Nephron progenitor cell (in vitro differentiated cells): ENCODE results near the gene GBX1.

Source experiments
- DNase-seq: peaks from one replicate; pipeline ENCODE4 v3.0.0; 2021
- H3K27ac Mint-ChIP-seq: 2 replicates; pipeline ENCODE4 v1.8.0; 2021; ENCODE audit warnings: mild to moderate bottlenecking, moderate library complexity, mixed read lengths
- H3K27me3 Mint-ChIP-seq: 2 replicates; pipeline ENCODE4 v1.8.0; 2021; ENCODE audit warnings: mild to moderate bottlenecking, low read depth, mixed read lengths; ENCODE audit not compliant: poor library complexity
- H3K36me3 Mint-ChIP-seq: 2 replicates; pipeline ENCODE4 v1.8.0; 2021; ENCODE audit warnings: low read depth, mixed read lengths
- H3K4me1 Mint-ChIP-seq: 2 replicates; pipeline ENCODE4 v1.8.0; 2021; ENCODE audit warnings: mixed read lengths
- H3K4me3 Mint-ChIP-seq: 2 replicates; pipeline ENCODE4 v1.8.0; 2021; ENCODE audit warnings: mild to moderate bottlenecking, moderate library complexity, mixed read lengths
- H3K9me3 Mint-ChIP-seq: 2 replicates; pipeline ENCODE4 v1.8.0; 2021; ENCODE audit warnings: mild to moderate bottlenecking, moderate library complexity, mixed read lengths
- CTCF ChIP-seq: fragments of 200-600 bp; sonication (generic); IDR thresholded peaks from 2 replicates; pipeline ENCODE4 v1.5.0; 2021; ENCODE audit warnings: antibody characterized with exemption

GBX1 gene

GRCh38 chr7:151198945-151199848 lies 31.7 kb upstream of the GBX1 start:
- Mint-ChIP-seq H3K4me3 (no peak overlapping the region), H3K36me3 (no peaks in the 10 kb centered on the region), H3K27me3 (peaks cover 28% of the 10 kb centered on the region), H3K9me3 (no peaks in the 10 kb centered on the region), H3K4me1 (peaks cover 8% of the 10 kb centered on the region), H3K27ac (no peak overlapping the region)
- no peak for TF ChIP-seq CTCF
- DNase-seq = no peak

GRCh38 chr7:151197932-151198331 lies 30.4 kb upstream of the GBX1 start:
- H3K36me3 Mint-ChIP-seq = no peaks in the 10 kb centered on the region
- H3K9me3 Mint-ChIP-seq = no peaks in the 10 kb centered on the region
- DNase-seq = no peak
- TF ChIP-seq CTCF = no peak
- peaks cover 8% of the 10 kb centered on the region for H3K4me1 Mint-ChIP-seq
- peaks cover 22% of the 10 kb centered on the region for H3K27me3 Mint-ChIP-seq
- no peak overlapping the region for H3K27ac Mint-ChIP-seq
- no peak overlapping the region for H3K4me3 Mint-ChIP-seq

GRCh38 chr7:151195616-151196450 lies 28.3 kb upstream of the GBX1 start:
- Mint-ChIP-seq H3K36me3 (no peaks in the 10 kb centered on the region), H3K9me3 (no peaks in the 10 kb centered on the region), H3K27ac (no peak overlapping the region), H3K4me3 (no peak overlapping the region), H3K27me3 (peaks cover 11% of the 10 kb centered on the region), H3K4me1 (peaks cover 8% of the 10 kb centered on the region)
- no peak for DNase-seq
- TF ChIP-seq CTCF = no peak

GRCh38 chr7:151194188-151194587 lies 26.7 kb upstream of the GBX1 start:
- no peak overlapping the region for H3K27ac Mint-ChIP-seq
- H3K9me3 Mint-ChIP-seq = no peaks in the 10 kb centered on the region
- H3K27me3 Mint-ChIP-seq = peaks cover 27% of the 10 kb centered on the region
- H3K4me1 Mint-ChIP-seq = peaks cover 3% of the 10 kb centered on the region
- H3K36me3 Mint-ChIP-seq = no peaks in the 10 kb centered on the region
- TF ChIP-seq CTCF = no peak
- DNase-seq = no peak
- H3K4me3 Mint-ChIP-seq = no peak overlapping the region

- Mint-ChIP-seq H3K4me3 (no peak overlapping the region), H3K9me3 (no peaks in the 10 kb centered on the region), H3K27ac (no peak overlapping the region), H3K36me3 (no peaks in the 10 kb centered on the region), H3K27me3 (peaks cover 35% of the 10 kb centered on the region), H3K4me1 (peaks cover 5% of the 10 kb centered on the region)
- no peak for DNase-seq
- no peak for TF ChIP-seq CTCF
These were observed 25.9 kb upstream of the GBX1 start for GRCh38 chr7:151193203-151193978.
